GM23248 (cell line): ENCODE measurements around the gene SBF2. TPM values are rescaled to one million over a fixed set of nuclear protein-coding genes. Genes with fewer than 3 reads are reported as not detected.

ENCODE experiments used
- DNase-seq: peaks from one replicate; pipeline ENCODE4 v3.0.0-alpha.2; 2015
- H2AFZ ChIP-seq: fragments of 200-600 bp; sonication (generic); 2 replicates; pipeline ENCODE4 v1.6.1; 2016; ENCODE audit warnings: antibody characterized with exemption
- H3F3A ChIP-seq: fragments of 200-600 bp; sonication (generic); 2 replicates; pipeline ENCODE4 v1.6.1; 2016; ENCODE audit warnings: mild to moderate bottlenecking, antibody characterized with exemption, mixed run types; ENCODE audit not compliant: insufficient read depth
- H3K27ac ChIP-seq: fragments of 200-600 bp; sonication (generic); 2 replicates; pipeline ENCODE4 v1.5.1; 2016; ENCODE audit warnings: mild to moderate bottlenecking
- H3K27me3 ChIP-seq: fragments of 200-600 bp; sonication (generic); replicated peaks from 2 replicates; pipeline ENCODE4 v1.6.1; 2016; ENCODE audit warnings: mild to moderate bottlenecking; ENCODE audit not compliant: insufficient read depth
- H3K36me3 ChIP-seq: fragments of 200-600 bp; sonication (generic); 2 replicates; pipeline ENCODE4 v1.6.1; 2016; ENCODE audit warnings: low read depth, mild to moderate bottlenecking
- H3K4me1 ChIP-seq: fragments of 200-600 bp; sonication (generic); 2 replicates; pipeline ENCODE4 v1.6.1; 2016; ENCODE audit warnings: mild to moderate bottlenecking; ENCODE audit not compliant: insufficient read depth
- H3K4me2 ChIP-seq: fragments of 200-600 bp; sonication (generic); one replicate; pipeline ENCODE4 v1.6.1; 2016; ENCODE audit warnings: mild to moderate bottlenecking; ENCODE audit not compliant: unreplicated experiment
- H3K4me3 ChIP-seq: fragments of 200-600 bp; sonication (generic); 2 replicates; pipeline ENCODE4 v1.5.1; 2016; ENCODE audit warnings: mild to moderate bottlenecking
- H3K79me2 ChIP-seq: fragments of 200-600 bp; sonication (generic); 2 replicates; pipeline ENCODE4 v1.6.1; 2016; ENCODE audit warnings: mild to moderate bottlenecking; ENCODE audit not compliant: insufficient read depth
- H3K9ac ChIP-seq: fragments of 200-600 bp; sonication (generic); 2 replicates; pipeline ENCODE4 v1.6.1; 2016; ENCODE audit warnings: mild to moderate bottlenecking
- H3K9me2 ChIP-seq: fragments of 200-600 bp; sonication (generic); 2 replicates; pipeline ENCODE4 v1.6.1; 2016; ENCODE audit warnings: mixed run types, mild to moderate bottlenecking, moderate library complexity; ENCODE audit not compliant: insufficient read depth
- H3K9me3 ChIP-seq: fragments of 200-600 bp; sonication (generic); one replicate; pipeline ENCODE4 v1.6.1; 2017; ENCODE audit warnings: low read depth
- H4K20me1 ChIP-seq: fragments of 200-600 bp; sonication (generic); 2 replicates; pipeline ENCODE4 v1.6.0; 2016; ENCODE audit not compliant: insufficient read depth
- EZH2 ChIP-seq: fragments of 200-600 bp; sonication (generic); IDR thresholded peaks from 2 replicates; pipeline ENCODE4 v1.6.1; 2018; ENCODE audit warnings: antibody characterized with exemption, mild to moderate bottlenecking; ENCODE audit not compliant: insufficient read depth, poor library complexity, severe bottlenecking
- EZH2phosphoT487 ChIP-seq: fragments of 200-600 bp; sonication (generic); IDR thresholded peaks from 2 replicates; pipeline ENCODE4 v1.6.1; 2018; ENCODE audit warnings: antibody characterized with exemption, moderate library complexity, mild to moderate bottlenecking, low read depth; ENCODE audit not compliant: insufficient read depth
- WGBS, 2 experiments: methylation state at CpG; one replicate each; pipeline ENCODE4 v1.1.6; 2015 to 2017; ENCODE audit warnings: low lambda C conversion rate in 2 of 2, low coverage in 1 of 2; ENCODE audit errors: missing lambda C conversion rate in 2 of 2; 5-methylcytosine and 5-hydroxymethylcytosine counted together
- in situ Hi-C: fragments of 300-500 bp; cut with MboI; formaldehyde crosslinking; loops from 2 replicates; pipeline ENCODE4 v1.15.0; 2020
- polyA plus RNA-seq: library from polyadenylated mRNA; unstranded; fragments of >200 nt; fragmentation: Nextera tagmentation; extraction: Ambion mirVana; gene quantifications from 2 replicates; pipeline ENCODE4 v1.2.1, GENCODE V29; 2016
- total RNA-seq: library from RNA; depleted of rRNA; stranded (reverse); fragments of >200 nt; shearing (Covaris generic); gene quantifications from 2 replicates; pipeline ENCODE4 v1.2.3, GENCODE V29; 2014

SBF2 gene
- total and polyA plus RNA-seq, 2 experiments from 2014 or later, result 21.9 to 32.7 TPM

DNA sequence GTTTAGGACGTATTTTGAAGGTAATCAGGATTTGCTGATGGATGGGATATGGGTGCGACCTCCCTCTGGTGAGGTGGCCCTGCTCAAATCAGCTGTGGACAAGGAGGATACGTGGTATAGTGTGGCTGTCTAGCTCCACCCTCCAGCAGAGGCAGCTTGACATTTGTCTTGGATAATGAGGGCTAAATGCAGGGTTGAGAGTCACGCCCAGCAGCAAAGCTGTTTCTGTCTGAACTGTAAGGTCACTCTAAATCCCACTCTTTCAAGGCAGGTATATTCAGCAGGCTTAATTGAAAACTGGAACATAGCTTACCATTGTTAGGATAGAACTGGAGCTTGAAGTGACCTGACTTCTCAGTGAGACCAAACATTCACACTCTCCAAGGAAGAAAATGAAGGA is 531.5 kb downstream of the SBF2 start:
- Histone ChIP-seq H3F3A (peaks cover 39% of the 10 kb centered on the region), H3K27ac (no peak overlapping the region), H3K9ac (no peak overlapping the region), H3K4me2 (no peak overlapping the region), H3K79me2 (peaks cover 22% of the 10 kb centered on the region), H4K20me1 (no peaks in the 10 kb centered on the region), H2AFZ (no peak overlapping the region), H3K9me2 (no peaks in the 10 kb centered on the region; the same call in 1 of the 2 replicates), H3K4me1 (peaks cover 52% of the 10 kb centered on the region), H3K36me3 (no peaks in the 10 kb centered on the region), H3K9me3 (no peaks in the 10 kb centered on the region), H3K27me3 (no peaks in the 10 kb centered on the region), H3K4me3 (no peak overlapping the region)
- no peak for DNase-seq
- TF ChIP-seq EZH2 (no peak), EZH2phosphoT487 (no peak)
- 100% methylated on average over 4 of the region's 4 CpGs for WGBS, 2 experiments
- in situ Hi-C loops, result loop anchor here (10.0 kb wide), 1 partner anchor 212 kb away; no protein-coding TSS in a partner anchor

- Histone ChIP-seq H3K27ac (no peak overlapping the region), H3K9me3 (no peaks in the 10 kb centered on the region), H3K4me1 (peaks cover 55% of the 10 kb centered on the region), H3K9me2 (no peaks in the 10 kb centered on the region; the same call in 1 of the 2 replicates), H2AFZ (no peak overlapping the region), H3F3A (peaks cover 39% of the 10 kb centered on the region), H3K9ac (no peak overlapping the region), H3K27me3 (no peaks in the 10 kb centered on the region), H3K79me2 (peaks cover 22% of the 10 kb centered on the region), H3K36me3 (no peaks in the 10 kb centered on the region), H3K4me3 (no peak overlapping the region), H4K20me1 (no peaks in the 10 kb centered on the region), H3K4me2 (no peak overlapping the region)
- TF ChIP-seq EZH2phosphoT487, result no peak
- TF ChIP-seq EZH2, result no peak
- 96 to 98% methylated on average over 6 of the region's 6 CpGs for WGBS, 2 experiments
- DNase-seq, result no peak
- in situ Hi-C loops, result loop anchor here (10.0 kb wide), 1 partner anchor 213 kb away; no protein-coding TSS in a partner anchor
Measured at GRCh38 chr11:9761441-9761945, 532.5 kb downstream of the SBF2 start.

GRCh38 chr11:9760193-9760575 is 533.8 kb downstream of the SBF2 start:
- Histone ChIP-seq H4K20me1 (no peaks in the 10 kb centered on the region), H3K27ac (peak overlapping the region; percentile 98), H3K27me3 (no peaks in the 10 kb centered on the region), H3K4me3 (no peak overlapping the region), H2AFZ (no peak overlapping the region), H3K79me2 (peaks cover 22% of the 10 kb centered on the region), H3K9me2 (no peaks in the 10 kb centered on the region; the same call in 1 of the 2 replicates), H3F3A (peaks cover 36% of the 10 kb centered on the region), H3K36me3 (no peaks in the 10 kb centered on the region), H3K9ac (peak overlapping the region; percentile 86), H3K9me3 (no peaks in the 10 kb centered on the region), H3K4me2 (peak overlapping the region; percentile 65), H3K4me1 (peaks cover 49% of the 10 kb centered on the region)
- TF ChIP-seq EZH2phosphoT487 (no peak), EZH2 (no peak)
- peak; percentile 97 for DNase-seq
- in situ Hi-C loops, result loop anchor here (10.0 kb wide), 1 partner anchor 215 kb away; no protein-coding TSS in a partner anchor
- WGBS, 2 experiments, result 3 to 7% methylated on average over 3 of the region's 3 CpGs

- Histone ChIP-seq H4K20me1 (no peaks in the 10 kb centered on the region), H3K9me3 (no peaks in the 10 kb centered on the region), H3K27me3 (no peaks in the 10 kb centered on the region), H2AFZ (no peak overlapping the region), H3K4me1 (peaks cover 49% of the 10 kb centered on the region), H3K4me2 (peak overlapping the region; percentile 80), H3K27ac (peak overlapping the region; percentile 98), H3F3A (peaks cover 36% of the 10 kb centered on the region), H3K9ac (peak overlapping the region; percentile 86), H3K36me3 (no peaks in the 10 kb centered on the region), H3K79me2 (peaks cover 22% of the 10 kb centered on the region), H3K9me2 (no peaks in the 10 kb centered on the region; the same call in 1 of the 2 replicates), H3K4me3 (peak overlapping the region; percentile 63)
- WGBS, 2 experiments, result 1 to 3% methylated on average over 8 to 10 of the region's 10 CpGs
- in situ Hi-C loops, result loop anchor here (10.0 kb wide), 2 partner anchors 215 to 555 kb away; no protein-coding TSS in a partner anchor
- TF ChIP-seq EZH2 (no peak), EZH2phosphoT487 (0 out of 2 replicates have a peak, but pooled peaks have one; percentile 51)
- peak; percentile 99 for DNase-seq
Measured at GRCh38 chr11:9759519-9760192, 534.4 kb downstream of the SBF2 start.
